GM12878 (cell line): ENCODE results near the gene NUP214. TPM values are rescaled to one million over a fixed set of nuclear protein-coding genes. Genes with fewer than 3 reads are reported as not detected.

Experiments used
- ATAC-seq: fragments of 200-7000 bp; cut with Tn5 transposase; 3 replicates; pipeline ENCODE4 v1.9.1; 2020; ENCODE audit warnings: mild to moderate bottlenecking, moderate library complexity
- BruUV-seq: library from RNA; stranded (reverse); fragments of 400-500 nt; replicated peaks from 2 replicates; lab custom pipeline; 2021; lab: Mats Ljungman, UMichigan
- CTCF ChIA-PET: fragments of 300-600 bp; sonication (Branson Sonifier 250); formaldehyde crosslinking; extraction: SDS; loops from one replicate; lab custom pipeline; 2021; ENCODE audit warnings: inconsistent platforms; lab: Yijun Ruan, JAX
- POLR2A ChIA-PET: fragments of 350-600 bp; formaldehyde crosslinking; extraction: SDS; loops from one replicate; lab custom pipeline; 2021; ENCODE audit warnings: inconsistent platforms; lab: Charles Lee
- RAD21 ChIA-PET: fragments of 300-600 bp; sonication (Branson Sonifier 250); formaldehyde crosslinking; loops from one replicate; lab custom pipeline; 2023; ENCODE audit warnings: antibody characterized with exemption; ENCODE audit not compliant: unreplicated experiment; lab: Charles Lee
- SMC1A ChIA-PET: fragments of 300-600 bp; sonication (Branson Sonifier 250); formaldehyde crosslinking; loops from one replicate; lab custom pipeline; 2023; ENCODE audit not compliant: unreplicated experiment, uncharacterized antibody; lab: Charles Lee
- DNase-seq: peaks from one replicate; pipeline ENCODE4 v3.0.0-alpha.2; 2011; ENCODE audit warnings: low read depth, low spot score
- FAIRE-seq: peaks from 3 replicates; lab custom pipeline; 2011; peaks lifted over from hg19 to GRCh38; lab: Jason Lieb, UNC
- H2AFZ ChIP-seq: 2 replicates; pipeline ENCODE4 v1.6.0; 2011; ENCODE audit warnings: low read depth, low read length, control low read depth; ENCODE audit not compliant: control insufficient read depth
- H3K27ac ChIP-seq: 2 replicates; pipeline ENCODE4 v1.5.1; 2011; ENCODE audit warnings: control low read depth; ENCODE audit not compliant: control insufficient read depth, insufficient read depth
- H3K27me3 ChIP-seq, 2 experiments: replicated peaks in 1 of 2; 2 replicates each; pipeline versions ENCODE4 v1.6.0 to v1.6.1; 2011; ENCODE audit warnings: low read length in 1 of 2; ENCODE audit not compliant: control insufficient read depth in 2 of 2, insufficient read depth in 2 of 2
- H3K36me3 ChIP-seq, 2 experiments: 2 replicates each; pipeline ENCODE4 v1.5.1; 2011; ENCODE audit warnings: low read length in 1 of 2; ENCODE audit not compliant: control insufficient read depth in 2 of 2, insufficient read depth in 2 of 2
- H3K4me1 ChIP-seq: 2 replicates; pipeline ENCODE4 v1.6.1; 2011; ENCODE audit warnings: mild to moderate bottlenecking, low read length, moderate library complexity, mixed read lengths; ENCODE audit not compliant: control insufficient read depth, insufficient read depth
- H3K4me2 ChIP-seq: 2 replicates; pipeline ENCODE4 v1.6.0; 2011; ENCODE audit warnings: control low read depth; ENCODE audit not compliant: control insufficient read depth, insufficient read depth
- H3K4me3 ChIP-seq: fragments of 200-600 bp; sonication (generic); 2 replicates; pipeline ENCODE4 v1.5.1; 2016
- H3K79me2 ChIP-seq: 2 replicates; pipeline ENCODE4 v1.6.0; 2011; ENCODE audit warnings: low read length; ENCODE audit not compliant: control insufficient read depth, insufficient read depth
- H3K9ac ChIP-seq: 2 replicates; pipeline ENCODE4 v1.8.0; 2011; ENCODE audit warnings: low read length, control low read depth, mixed read lengths; ENCODE audit not compliant: control insufficient read depth, insufficient read depth
- H3K9me3 ChIP-seq: replicated peaks from 3 replicates; pipeline ENCODE4 v1.5.1; 2011; ENCODE audit warnings: mild to moderate bottlenecking, low read length; ENCODE audit not compliant: control insufficient read depth, insufficient read depth
- H4K20me1 ChIP-seq: 2 replicates; pipeline ENCODE4 v1.6.0; 2011; ENCODE audit not compliant: control insufficient read depth, insufficient read depth
- POLR2AphosphoS2 ChIP-seq: IDR thresholded peaks from 2 replicates; pipeline ENCODE4 v1.6.1; 2011; ENCODE audit warnings: low read depth, mild to moderate bottlenecking, low read length, improper control_type of control experiment, moderate library complexity
- WGBS: methylation state at CpG from one replicate; pipeline ENCODE4 v1.1.6; 2016; ENCODE audit warnings: low lambda C conversion rate; ENCODE audit not compliant: insufficient replicate concordance, insufficient coverage; ENCODE audit errors: missing lambda C conversion rate; 5-methylcytosine and 5-hydroxymethylcytosine counted together
- in situ Hi-C: fragments of 300-500 bp; cut with MboI; formaldehyde crosslinking; loops from 9 replicates; pipeline ENCODE4 v1.14.3; 2018; ENCODE audit warnings: mixed read lengths
- intact Hi-C: fragments of 100-400 bp; cut with micrococcal nuclease; formaldehyde crosslinking; loops from one replicate; pipeline ENCODE4 v1.14.2; 2022; ENCODE audit not compliant: unreplicated experiment
- polyA plus RNA-seq, 11 experiments: library from polyadenylated mRNA; depleted of rRNA in 4 of 11; unstranded in 6 of 11; stranded (reverse) in 5 of 11; fragments of >200 nt; fragmentation: Nextera tagmentation in 4 of 11; fragmentation: Illumina TruSeq in 1 of 11; extraction: Ambion mirVana in 4 of 11; extraction: Trizol in 1 of 11; gene quantifications; 1 replicate in 1 of 11; 2 replicates in 10 of 11; pipeline versions ENCODE4 v1.2.1 to v1.2.3, GENCODE V29; 2011 to 2016; ENCODE audit warnings: inconsistent platforms in 2 of 11, missing spikeins in 2 of 11, low read depth in 1 of 11
- total RNA-seq, 4 experiments: library from RNA; depleted of rRNA in 3 of 4; stranded (reverse); fragments of >200 nt in 3 of 4; fragmentation: Illumina TruSeq in 1 of 4; extraction: Trizol in 1 of 4; gene quantifications; 2 replicates each; pipeline versions ENCODE4 v1.2.1 to v1.2.3, GENCODE V29; 2013 to 2021

Gene NUP214
- total and polyA plus RNA-seq, 10 of the 15 experiments (the other 5 are each of a cell fraction or from before 2014, with no cell fraction given): 11.7 to 53.8 (median 17.6) TPM

DNA sequence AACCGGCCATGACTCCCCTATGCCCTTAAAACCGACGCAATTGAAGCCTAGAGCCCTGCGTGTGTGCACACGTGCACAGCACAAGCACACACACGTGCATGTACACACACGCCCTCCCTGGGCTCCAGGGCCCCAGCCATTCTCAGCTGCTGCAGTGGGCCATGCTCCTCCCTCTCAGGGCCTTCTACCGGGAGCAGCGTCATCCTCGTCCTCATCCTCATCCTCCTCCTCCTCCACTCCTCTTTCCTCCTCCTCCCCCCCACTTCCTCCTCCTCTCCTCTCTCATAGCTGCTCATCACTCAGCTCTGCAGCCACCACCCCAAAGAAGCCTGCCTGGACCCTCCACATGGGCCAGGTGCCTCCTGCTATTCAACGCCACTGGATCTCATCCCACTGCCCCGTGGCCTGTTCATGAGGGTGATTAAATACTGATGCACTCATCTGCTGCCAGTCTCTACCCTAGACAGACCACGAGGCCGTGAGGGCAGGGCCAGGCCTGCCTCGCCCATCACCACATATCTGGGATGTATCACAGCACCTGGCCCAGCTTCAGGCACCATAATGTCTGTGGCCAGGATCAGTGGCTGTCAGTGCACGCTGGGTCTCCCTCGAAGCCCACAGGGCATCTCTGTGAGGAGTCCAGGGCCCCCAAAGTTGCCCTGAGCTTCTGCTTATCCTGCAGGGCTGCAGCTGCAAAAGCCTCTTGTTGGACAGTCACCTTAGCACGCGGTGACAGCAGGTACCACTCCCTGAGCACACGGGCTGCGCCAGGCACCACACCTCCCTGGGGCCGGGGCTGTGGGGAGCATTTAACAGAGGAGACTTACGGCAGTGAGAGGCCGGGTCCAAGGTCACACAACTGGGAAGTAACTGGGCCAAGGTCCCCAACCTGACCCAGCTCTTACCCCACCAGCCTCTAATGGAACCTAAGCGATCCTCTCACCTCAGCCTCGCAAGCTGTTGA is 141.2 kb downstream of the NUP214 start:
- Histone ChIP-seq H2AFZ (no peak overlapping the region), H3K4me2 (no peak overlapping the region), H3K9me3 (no peaks in the 10 kb centered on the region), H3K27me3 (no peaks in the 10 kb centered on the region), H3K4me1 (peaks cover 46% of the 10 kb centered on the region), H3K79me2 (peaks cover 70% of the 10 kb centered on the region), H3K27ac (no peak overlapping the region), H3K9ac (no peak overlapping the region), H4K20me1 (no peaks in the 10 kb centered on the region), H3K36me3 (peaks cover 0 to 9% of the 10 kb centered on the region in 2 experiments; a peak in 3 of 4 replicates), H3K4me3 (no peak overlapping the region)
- ChIA-PET CTCF (interaction anchor here (1.3 kb wide), 1 partner anchor 14 kb away, joined by 4 read pairs; no protein-coding TSS in a partner anchor), RAD21 (interaction anchor here (1.5 to 11.6 kb wide), 2 partner anchors 11 to 87 kb away, joined by 3 to 181 read pairs; no protein-coding TSS in a partner anchor), SMC1A (interaction anchor here (1.1 kb wide), 1 partner anchor 10 kb away, joined by 3 read pairs; no protein-coding TSS in a partner anchor), POLR2A (interaction anchor here (11.3 kb wide), 1 partner anchor 12 kb away, joined by 267 read pairs; no protein-coding TSS in a partner anchor)
- DNase-seq (no peak), FAIRE-seq (no peak), ATAC-seq (no peak)
- in situ Hi-C loops (loop anchor here (10.0 to 25.0 kb wide), 3 partner anchors 458 to 1871 kb away; partner anchors contain the start of genes C9orf78 and USP20), intact Hi-C loops (no loop called here)
- TF ChIP-seq POLR2AphosphoS2: no peak
- 95% methylated on average over 25 of the region's 26 CpGs for whole genome bisulfite sequencing
- no TSS peak for BruUV-seq
